Upper lobe of left lung (tissue), 6 donors: ENCODE data around the gene NCS1. TPM values are rescaled to one million over a fixed set of nuclear protein-coding genes. Genes with fewer than 3 reads are reported as not detected.

Experiments used
- ATAC-seq, 2 donors: fragments of 200-7000 bp; cut with Tn5 transposase; one replicate each; pipeline ENCODE4 v1.9.1; 2022; ENCODE audit warnings: mild to moderate bottlenecking in 2 of 2, moderate library complexity in 2 of 2; ENCODE audit not compliant: low FRiP score in 2 of 2
- DNase-seq, 2 donors: peaks; one replicate each; pipeline ENCODE4 v3.0.0-alpha.2; 2019 to 2020
- H3K27ac ChIP-seq, 4 donors: fragments of 200-600 bp; sonication (generic); one replicate each; pipeline ENCODE4 v1.5.1; 2016 to 2019
- H3K27me3 ChIP-seq, 4 donors: fragments of 200-600 bp; sonication (generic); one replicate each; pipeline ENCODE4 v1.5.1; 2017 to 2019
- H3K36me3 ChIP-seq, 4 donors: fragments of 200-600 bp; sonication (generic); one replicate each; pipeline ENCODE4 v1.5.1; 2016 to 2019
- H3K4me1 ChIP-seq, 4 donors: fragments of 200-600 bp; sonication (generic); one replicate each; pipeline ENCODE4 v1.5.1; 2018 to 2019
- H3K4me3 ChIP-seq, 4 donors: fragments of 200-600 bp; sonication (generic); one replicate each; pipeline ENCODE4 v1.5.1; 2017 to 2019; ENCODE audit warnings: mild to moderate bottlenecking in 2 of 4, moderate library complexity in 1 of 4
- H3K9me3 ChIP-seq, 4 donors: fragments of 200-600 bp; sonication (generic); one replicate each; pipeline ENCODE4 v1.5.1; 2018 to 2019
- CTCF ChIP-seq, 6 experiments: fragments of 450-650 bp in 4 of 6; fragments of 200-600 bp in 2 of 6; sonication (generic) in 2 of 6; IDR thresholded peaks; one replicate each; pipeline ENCODE4 v1.5.1; 2016 to 2019; ENCODE audit warnings: antibody characterized with exemption in 6 of 6
- EP300 ChIP-seq, 4 donors: sonication (generic); formaldehyde crosslinking; IDR thresholded peaks; one replicate each; pipeline ENCODE4 v1.5.1; 2017; ENCODE audit warnings: antibody characterized with exemption in 4 of 4, control low read depth in 2 of 4
- POLR2A ChIP-seq, 4 donors: fragments of 450-650 bp; IDR thresholded peaks; one replicate each; pipeline ENCODE4 v1.5.1; 2016 to 2017; ENCODE audit warnings: antibody characterized with exemption in 4 of 4, mild to moderate bottlenecking in 2 of 4
- POLR2AphosphoS5 ChIP-seq, 2 donors: sonication (generic); formaldehyde crosslinking; IDR thresholded peaks; one replicate each; pipeline ENCODE4 v1.5.1; 2017; ENCODE audit warnings: antibody characterized with exemption in 2 of 2
- WGBS, 2 donors: methylation state at CpG; one replicate each; pipeline ENCODE4 v1.1.5; 2017 to 2018; 5-methylcytosine and 5-hydroxymethylcytosine counted together
- total RNA-seq, 6 donors: library from RNA; depleted of rRNA in 4 of 6; stranded (reverse); fragments of >200 nt in 4 of 6; gene quantifications; one replicate each; pipeline versions ENCODE4 v1.1.0 to v1.2.1, GENCODE V29; 2016 to 2021
- donor health status: DM: no; HTN: no; CAD: no; lungs with moderate emphysema.
- donor health status: DM: no; HTN: yes; CAD: no; lungs with severe emphysema.

NCS1 gene
- total RNA-seq, 6 donors from 2014 or later: 2.7 to 10.0 (median 3.9) TPM

- WGBS, 2 donors: 57 to 61% methylated on average over 5 to 9 of the region's 10 CpGs
- no peaks in the 10 kb centered on the region for H3K9me3 ChIP-seq
- peaks cover 7 to 20% (median 15%) of the 10 kb centered on the region in 4 donors for H3K4me1 ChIP-seq
- H3K27me3 ChIP-seq: peaks cover 0 to 26% (median 13%) of the 10 kb centered on the region in 4 donors
- DNase-seq: no peak
- no peak for TF ChIP-seq EP300 (IDR thresholded peaks at IDR 0.05)
- TF ChIP-seq POLR2A (IDR thresholded peaks at IDR 0.05): no peak
- TF ChIP-seq POLR2AphosphoS5 (IDR thresholded peaks at IDR 0.05): no peak
- TF ChIP-seq CTCF (IDR thresholded peaks at IDR 0.05): no peak
- H3K36me3 ChIP-seq: no peaks in the 10 kb centered on the region
- no peak for ATAC-seq
- no peak overlapping the region for H3K4me3 ChIP-seq
- no peak overlapping the region for H3K27ac ChIP-seq
Observed at GRCh38 chr9:130263601-130264413, 91.6 kb downstream of the NCS1 start.

GRCh38 chr9:130264414-130265350, 92.5 kb downstream of the NCS1 start:
- Histone ChIP-seq H3K27me3 (peaks cover 0 to 26% (median 13%) of the 10 kb centered on the region in 4 donors), H3K27ac (no peak overlapping the region)

GRCh38 chr9:130265431-130266235, 93.4 kb downstream of the NCS1 start, which contains the start of gene HMCN2:
TSS of gene HMCN2 (plus strand) at chr9:130265760. CDS start at chr9:130265879, 119 bp downstream.
- Histone ChIP-seq H3K27me3 (peaks cover 0 to 26% (median 13%) of the 10 kb centered on the region in 4 donors), H3K9me3 (no peaks in the 10 kb centered on the region), H3K36me3 (no peaks in the 10 kb centered on the region), H3K27ac (peak within 1 kb of the TSS in 1 of 4 donors; percentile 4), H3K4me1 (peaks cover 7 to 22% (median 15%) of the 10 kb centered on the region in 4 donors), H3K4me3 (peak within 1 kb of the TSS in 3 of 4 donors; percentile 20 to 46 (median 31))
- peak in 1 of 2 donors; percentile 75 for ATAC-seq
- DNase-seq: peak in 1 of 2 donors; percentile 84
- no peak for TF ChIP-seq POLR2AphosphoS5 (IDR thresholded peaks at IDR 0.05)
- 0 to 2% methylated on average over 13 to 66 of the region's 89 CpGs for WGBS, 2 donors

More at GRCh38 chr9:130264414-130265350, 92.5 kb downstream of the NCS1 start:
- ATAC-seq (no peak), DNase-seq (no peak)
- Histone ChIP-seq H3K9me3 (no peaks in the 10 kb centered on the region), H3K4me1 (peaks cover 7 to 22% (median 15%) of the 10 kb centered on the region in 4 donors), H3K36me3 (no peaks in the 10 kb centered on the region), H3K4me3 (no peak overlapping the region)
- TF ChIP-seq CTCF (IDR thresholded peaks at IDR 0.05) (no peak), EP300 (IDR thresholded peaks at IDR 0.05) (no peak), POLR2A (IDR thresholded peaks at IDR 0.05) (no peak)
- 67 to 70% methylated on average over 8 to 17 of the region's 18 CpGs for WGBS, 2 donors

- 29 to 49% methylated on average over 18 to 38 of the region's 41 CpGs for WGBS, 2 donors
- ATAC-seq: no peak
- H3K4me3 ChIP-seq: peak overlapping the region in 3 of 4 donors; percentile 20 to 46 (median 31)
- no peaks in the 10 kb centered on the region for H3K36me3 ChIP-seq
- no peak for DNase-seq
- H3K9me3 ChIP-seq: no peaks in the 10 kb centered on the region
- H3K27ac ChIP-seq: no peak overlapping the region
- TF ChIP-seq EP300 (IDR thresholded peaks at IDR 0.05) (no peak), CTCF (IDR thresholded peaks at IDR 0.05) (no peak), POLR2AphosphoS5 (IDR thresholded peaks at IDR 0.05) (no peak), POLR2A (IDR thresholded peaks at IDR 0.05) (no peak)
- peaks cover 7 to 22% (median 15%) of the 10 kb centered on the region in 4 donors for H3K4me1 ChIP-seq
- H3K27me3 ChIP-seq: peaks cover 0 to 26% (median 13%) of the 10 kb centered on the region in 4 donors
Observed at GRCh38 chr9:130266236-130267098, 94.3 kb downstream of the NCS1 start.
